T-helper 2 cell (primary cell): ENCODE measurements around the gene TMEM214.

ENCODE experiments used
- DNase-seq, 5 experiments: peaks; one replicate each; pipeline versions ENCODE4 v3.0.0 to v3.0.0-alpha.2; 2012 to 2022

The TMEM214 gene

DNA sequence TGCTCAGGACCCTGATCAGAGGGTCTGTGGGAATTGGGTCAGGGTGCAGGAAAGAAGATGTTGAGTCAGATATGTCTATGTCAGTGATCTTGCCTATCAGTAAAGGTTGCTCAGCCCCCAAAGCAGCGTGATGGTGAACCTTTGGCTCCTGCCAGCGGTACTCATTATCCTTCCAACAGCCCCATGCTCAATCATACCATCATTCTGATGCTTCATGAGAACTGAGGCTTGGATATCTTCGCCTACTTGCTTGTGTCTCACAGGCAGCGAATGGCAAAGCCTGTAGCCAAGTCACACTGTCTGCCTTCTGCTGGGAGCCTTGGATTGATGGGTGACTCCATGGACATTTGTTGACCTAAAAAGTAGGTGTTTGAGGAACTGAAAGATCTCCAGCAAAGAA, 19.0 kb upstream of the TMEM214 start:
- DNase-seq = no peak

DNA sequence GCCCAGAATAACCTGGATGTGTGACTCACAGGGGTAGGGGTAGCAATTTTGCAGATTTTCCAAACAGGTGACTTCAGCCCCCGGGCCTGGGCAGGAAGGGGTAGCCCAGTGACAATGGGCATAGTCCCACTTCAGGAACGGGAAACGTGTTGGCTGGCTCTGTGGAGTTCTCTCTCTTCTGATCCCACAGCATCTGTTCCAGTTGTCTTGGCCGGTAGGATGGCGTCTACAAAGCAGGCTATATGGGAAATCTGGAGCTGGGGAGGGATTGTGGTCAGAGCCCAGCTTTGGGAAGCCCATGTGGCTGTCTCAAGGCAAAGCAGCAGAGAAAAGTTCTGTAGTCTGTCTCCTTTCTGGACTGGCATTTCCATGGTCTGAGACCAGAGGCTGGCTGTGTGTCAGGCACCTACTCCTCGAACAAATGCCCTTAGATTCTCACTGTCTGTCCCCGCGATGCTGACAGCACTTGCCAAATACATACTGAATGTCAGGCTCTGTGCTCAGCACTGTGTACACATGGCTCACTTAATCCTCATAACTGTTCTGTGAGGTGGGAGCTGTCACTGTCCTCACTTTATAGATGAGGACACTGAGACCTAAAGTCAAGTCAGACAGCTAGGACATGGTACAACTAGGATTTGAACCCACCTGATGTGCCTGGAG, 17.9 kb upstream of the TMEM214 start:
- no peak for DNase-seq

DNA sequence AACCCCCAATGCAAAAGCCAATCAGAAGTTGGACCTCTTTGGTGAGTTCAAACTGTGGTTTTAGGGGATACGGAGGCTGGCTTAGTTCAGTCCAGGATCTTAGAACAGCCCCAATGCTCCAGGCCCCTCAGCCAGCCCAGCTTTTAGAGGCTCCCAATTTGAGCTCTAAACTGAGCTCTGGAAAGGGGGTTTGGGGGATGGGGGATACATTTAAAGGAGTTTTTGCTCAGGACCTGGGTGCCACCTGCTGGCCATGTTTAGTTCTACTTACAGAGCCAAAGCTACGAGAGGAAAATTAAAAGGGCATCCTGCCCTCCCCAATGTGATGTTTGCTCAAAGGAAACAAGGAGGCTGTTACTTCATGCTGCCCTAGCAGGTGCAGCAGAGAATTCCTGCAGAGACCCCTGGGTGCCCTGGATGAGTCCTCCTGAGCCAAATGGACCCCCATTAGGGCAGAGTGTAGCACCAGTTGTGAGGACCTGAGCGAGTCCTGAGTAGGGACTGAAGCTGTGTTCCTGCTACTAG, 15.9 kb upstream of the TMEM214 start:
- peak in 4 of 5 experiments; percentile 16 to 49 (median 22) for DNase-seq

DNA sequence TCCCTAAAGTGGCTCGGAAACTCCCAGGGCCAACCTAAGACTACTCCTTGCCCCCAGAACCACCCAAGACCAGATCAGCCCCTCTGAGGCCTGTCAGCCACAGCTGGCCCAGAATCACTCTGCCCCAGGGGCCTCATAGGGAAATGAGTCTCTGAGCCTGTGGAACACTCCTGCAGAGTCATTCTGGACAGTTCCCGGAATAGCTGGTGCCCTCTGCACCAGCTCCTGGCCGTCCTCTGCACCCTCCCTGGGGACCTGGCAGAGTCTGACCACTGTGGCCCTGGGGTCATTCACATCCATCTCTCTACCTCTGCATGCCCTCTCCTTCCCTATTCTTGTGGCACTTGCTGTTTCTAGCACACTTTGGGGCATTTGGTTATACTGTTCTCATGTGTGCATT, 14.6 kb upstream of the TMEM214 start:
- DNase-seq = no peak

DNA sequence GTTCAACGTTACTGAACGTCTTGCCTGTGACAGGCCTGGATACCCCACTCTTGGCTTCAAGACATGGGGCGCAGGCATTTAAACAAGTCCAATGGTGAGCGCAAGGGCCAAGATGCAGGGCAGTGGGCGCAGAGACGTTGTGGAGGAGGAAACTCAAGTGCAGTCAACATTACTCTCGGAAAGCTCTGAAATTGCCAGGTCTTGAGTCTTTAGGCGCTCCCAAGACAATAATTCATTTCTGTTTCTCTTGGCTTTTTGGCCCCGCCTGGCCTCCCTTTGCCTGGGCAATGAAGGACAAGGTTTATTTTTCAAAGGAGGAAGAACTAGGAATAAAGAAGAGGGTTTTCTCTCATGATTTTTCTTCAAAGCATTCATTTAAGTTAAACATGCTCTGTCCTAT, 13.3 kb upstream of the TMEM214 start:
- no peak for DNase-seq

DNA sequence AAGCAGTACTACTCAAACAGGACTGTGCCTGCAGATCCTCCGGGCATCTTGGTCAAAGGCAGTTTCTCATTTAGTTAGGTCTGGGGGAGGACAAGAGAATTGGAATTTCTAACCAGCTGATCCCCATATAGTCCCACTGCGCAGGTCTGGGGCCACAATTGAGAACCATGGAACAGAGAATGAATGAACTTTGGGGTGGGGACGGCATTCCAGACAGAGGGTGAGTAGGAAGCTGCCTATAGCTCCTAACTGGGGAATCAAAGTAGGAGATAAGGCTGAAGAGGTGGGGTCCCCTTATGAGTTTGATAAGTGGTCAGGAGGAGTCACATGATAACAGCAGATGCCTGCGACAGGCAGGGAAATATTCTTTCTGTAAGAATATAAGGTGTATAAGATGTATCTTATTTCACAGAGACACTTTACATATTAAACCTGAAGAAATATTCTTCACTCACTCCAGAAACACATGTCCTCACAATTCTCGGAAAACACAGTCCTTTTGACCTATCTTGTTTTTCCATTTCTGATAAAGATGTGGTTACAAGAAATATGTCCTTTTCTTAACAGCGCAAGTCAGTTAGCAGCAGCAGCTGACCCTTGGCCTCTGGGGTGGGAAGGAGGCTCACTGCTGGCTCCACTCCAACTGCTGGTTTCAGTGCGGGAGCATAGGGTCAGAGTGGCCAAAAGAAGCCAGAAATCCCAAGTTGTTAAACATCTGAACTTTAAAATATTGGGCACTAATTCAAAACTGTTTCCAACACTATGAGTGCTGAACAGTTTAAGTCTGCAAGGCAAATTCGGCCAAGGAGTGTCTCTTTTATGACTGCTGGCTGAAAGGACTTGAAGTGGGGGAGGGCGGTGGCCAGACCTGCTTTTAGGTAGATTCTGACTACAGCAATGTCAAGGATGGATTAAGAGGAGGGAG, 12.6 kb upstream of the TMEM214 start:
- DNase-seq = no peak

DNA sequence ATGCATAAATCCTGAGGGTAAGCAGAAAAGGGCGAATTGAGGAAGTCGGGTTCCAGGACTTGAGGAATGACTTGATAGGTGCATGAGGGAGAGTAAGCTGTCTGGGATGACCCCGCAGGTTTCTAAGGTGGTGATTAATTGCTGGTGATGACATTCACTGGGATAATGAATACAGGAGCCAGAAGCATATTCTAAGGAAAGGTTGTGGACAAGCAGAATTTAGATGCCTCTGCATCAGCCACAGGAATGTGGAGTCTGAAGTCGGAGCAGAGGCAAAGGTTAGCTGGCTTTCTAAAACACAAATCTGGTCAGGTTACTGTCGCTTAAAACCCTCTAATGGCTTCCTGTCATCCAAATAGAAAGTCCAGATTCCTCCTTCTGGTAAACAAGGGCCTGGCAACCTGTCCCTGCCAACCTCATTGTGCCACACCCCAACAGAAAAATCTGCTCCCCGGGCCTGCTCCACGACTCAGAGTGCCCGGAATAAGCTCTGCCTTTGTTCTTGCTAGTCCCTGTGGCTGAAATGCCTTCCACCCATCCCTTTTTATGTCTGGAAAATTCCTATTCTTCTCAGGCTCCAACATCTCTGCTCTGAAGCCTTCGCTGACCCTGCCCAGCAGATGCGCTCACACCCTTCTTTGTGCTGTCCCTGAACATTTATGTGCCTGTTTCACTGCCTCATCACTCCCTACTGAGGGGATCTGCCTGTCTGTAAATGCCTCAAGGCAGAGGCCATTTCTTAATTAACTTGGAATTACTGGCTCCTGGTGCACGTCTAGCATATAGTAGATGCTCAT, 11.3 kb upstream of the TMEM214 start:
- DNase-seq = no peak

DNA sequence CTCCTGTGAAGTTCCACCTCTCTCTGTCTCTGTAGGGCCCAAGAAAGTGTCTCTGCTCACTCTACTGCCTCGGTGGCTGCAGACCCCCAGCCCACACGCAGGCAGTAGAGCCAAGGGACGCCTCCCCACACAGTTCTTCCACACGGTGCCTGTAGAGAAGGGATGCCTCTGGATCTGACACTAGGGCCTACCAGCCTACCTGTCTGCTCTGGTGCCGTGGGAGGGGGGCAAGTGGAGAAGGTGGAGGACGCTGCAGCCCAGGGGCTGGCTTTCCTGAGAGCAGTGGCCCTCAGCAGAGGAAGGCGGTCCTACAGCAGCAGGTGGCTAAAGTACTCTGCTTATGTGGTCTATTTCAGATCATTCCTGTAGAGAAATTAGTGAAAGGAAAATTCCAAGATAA, 9.0 kb upstream of the TMEM214 start:
- no peak for DNase-seq

DNA sequence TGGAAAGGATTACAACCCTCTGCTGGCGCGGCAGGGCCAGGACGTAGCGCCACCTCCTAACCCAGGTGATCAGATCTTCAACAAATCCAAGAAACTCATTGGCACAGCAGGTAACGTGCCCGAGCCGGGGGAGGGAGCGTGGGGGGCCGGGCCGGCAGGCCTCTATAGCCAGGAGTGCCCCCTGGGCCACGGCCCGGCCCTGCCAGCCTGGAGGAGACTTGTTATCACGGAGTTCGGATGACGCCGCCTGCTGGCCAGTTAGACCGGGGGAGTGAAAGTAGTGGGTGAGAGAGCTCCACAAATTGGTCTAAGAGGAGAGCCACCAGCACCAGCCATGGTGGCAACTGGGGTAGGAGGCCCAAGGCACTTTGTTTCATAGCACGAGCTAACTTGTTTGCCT, 8.6 kb upstream of the TMEM214 start:
- no peak for DNase-seq

DNA sequence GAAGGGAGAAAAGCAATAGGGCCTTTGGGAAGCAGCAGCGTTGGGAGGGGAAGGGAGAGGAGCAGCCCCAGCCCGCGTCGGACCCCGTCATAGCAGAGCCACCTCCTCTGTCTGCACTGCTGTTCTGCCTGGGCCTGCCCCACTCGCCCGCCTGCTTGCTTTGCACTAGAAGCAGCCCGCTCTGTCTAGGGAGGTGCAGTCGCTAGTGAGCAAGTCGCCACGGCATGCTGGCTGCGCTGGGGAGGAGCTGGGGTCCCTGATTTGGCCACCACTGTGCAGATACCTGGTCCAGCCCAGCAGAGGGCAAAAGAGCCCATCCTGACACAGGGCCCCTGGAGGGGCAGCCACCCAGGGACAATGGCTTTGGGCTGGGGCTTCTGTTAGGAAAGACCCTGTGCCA, 8.0 kb upstream of the TMEM214 start:
- no peak for DNase-seq

DNA sequence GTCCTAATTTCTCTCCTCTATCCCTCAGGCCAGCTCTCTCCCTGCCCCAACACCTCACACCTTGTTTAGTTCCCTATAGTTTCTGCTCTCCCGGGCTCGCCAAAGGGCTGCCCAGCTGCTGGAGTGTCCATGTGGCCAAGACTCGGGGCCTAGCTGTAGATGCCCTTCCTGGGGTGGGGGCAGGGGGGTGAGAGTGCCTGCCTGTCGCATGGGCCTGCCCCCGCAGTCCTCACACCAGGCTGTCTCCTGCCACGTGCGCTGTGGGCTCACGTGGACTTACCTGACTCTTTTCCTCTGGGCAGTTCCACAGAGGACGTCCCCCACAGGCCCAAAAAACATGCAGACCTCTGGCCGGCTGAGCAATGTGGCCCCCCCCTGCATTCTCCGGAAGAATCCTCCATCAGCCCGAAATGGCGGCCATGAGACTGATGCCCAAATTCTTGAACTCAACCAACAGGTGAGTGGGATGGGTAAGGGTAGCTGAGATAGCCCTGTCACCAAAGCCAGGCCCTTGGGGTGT, 7.4 kb upstream of the TMEM214 start:
- no peak for DNase-seq

DNA sequence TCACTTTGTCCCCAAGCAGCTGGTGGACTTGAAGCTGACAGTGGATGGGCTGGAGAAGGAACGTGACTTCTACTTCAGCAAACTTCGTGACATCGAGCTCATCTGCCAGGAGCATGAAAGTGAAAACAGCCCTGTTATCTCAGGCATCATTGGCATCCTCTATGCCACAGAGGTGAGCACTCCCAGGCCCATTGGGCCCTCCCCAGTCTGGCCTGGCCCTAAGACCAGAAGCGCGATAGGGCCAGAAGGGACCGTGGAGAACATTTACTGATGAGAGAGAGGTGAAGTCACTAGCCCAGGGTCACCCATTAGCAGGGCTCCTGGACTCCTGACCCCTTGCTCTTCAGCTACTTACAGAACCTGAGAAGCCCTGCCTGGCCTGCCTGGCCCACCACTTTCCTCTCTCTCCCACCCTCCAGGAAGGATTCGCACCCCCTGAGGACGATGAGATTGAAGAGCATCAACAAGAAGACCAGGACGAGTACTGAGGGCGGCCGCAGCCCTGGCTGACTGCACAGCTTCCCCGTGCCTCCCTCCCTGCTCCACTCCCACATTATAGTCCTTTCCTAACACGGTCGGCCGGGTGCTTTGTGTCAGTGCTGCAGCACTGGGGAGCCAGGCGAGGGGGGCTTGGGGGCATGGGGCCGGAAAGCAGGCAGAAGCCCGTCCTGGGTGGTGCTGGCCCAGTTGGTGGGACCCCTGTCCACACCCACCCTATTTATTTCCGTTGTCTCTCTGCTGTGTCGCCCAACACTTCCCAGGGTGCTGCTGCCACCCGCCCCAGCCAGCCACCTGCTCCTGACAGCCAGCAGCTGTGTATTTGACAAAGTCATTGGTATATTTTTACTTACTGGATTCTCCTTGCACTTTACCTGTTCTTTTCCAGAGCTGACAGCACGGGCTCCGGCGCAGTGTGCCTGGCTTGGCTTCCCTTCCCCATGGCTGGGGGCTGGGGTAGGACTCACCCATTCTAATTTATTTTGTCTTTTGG, 6.6 kb upstream of the TMEM214 start:
- DNase-seq = no peak

DNA sequence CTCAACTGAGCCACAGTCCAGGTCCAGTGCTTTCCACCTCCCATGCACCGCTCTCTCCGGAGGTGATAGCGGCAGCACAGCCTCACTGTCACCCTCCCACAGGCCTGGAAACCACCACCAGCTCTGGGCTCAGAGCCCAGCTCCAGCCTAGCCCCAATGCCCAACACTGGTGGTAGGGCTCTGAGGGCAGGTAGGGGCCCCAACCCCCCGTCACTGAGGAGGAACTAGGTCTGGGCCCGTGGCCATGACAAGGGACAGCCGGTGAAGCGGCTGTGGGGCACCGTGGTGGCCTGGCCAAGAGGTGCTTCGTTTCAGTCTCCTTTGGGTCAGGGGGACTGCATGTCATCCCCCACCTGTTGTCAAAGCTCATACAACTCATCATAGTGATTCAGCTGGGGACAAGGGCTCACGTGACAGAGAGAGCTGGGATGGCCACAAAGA, 5.5 kb upstream of the TMEM214 start:
- DNase-seq = no peak

DNA sequence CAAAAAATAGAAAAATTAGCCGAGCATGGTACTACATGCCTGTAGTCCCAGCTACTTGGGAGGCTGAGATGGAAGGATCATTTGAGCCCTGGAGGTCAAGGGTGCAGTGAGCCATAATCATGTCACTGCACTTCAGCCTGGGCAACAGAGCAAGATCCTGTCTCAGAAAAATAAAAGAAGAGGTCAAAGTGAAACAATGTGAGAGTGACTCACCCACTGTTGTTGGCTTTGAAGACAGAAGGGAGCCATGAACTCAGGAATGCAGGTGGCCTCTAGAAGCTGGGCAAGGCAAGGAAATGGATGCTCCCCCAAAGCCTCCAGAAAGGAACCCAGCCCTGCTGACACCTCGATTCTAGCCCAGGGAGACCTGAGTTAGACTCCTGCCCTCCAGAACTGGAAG, 3.7 kb upstream of the TMEM214 start:
- DNase-seq = no peak

DNA sequence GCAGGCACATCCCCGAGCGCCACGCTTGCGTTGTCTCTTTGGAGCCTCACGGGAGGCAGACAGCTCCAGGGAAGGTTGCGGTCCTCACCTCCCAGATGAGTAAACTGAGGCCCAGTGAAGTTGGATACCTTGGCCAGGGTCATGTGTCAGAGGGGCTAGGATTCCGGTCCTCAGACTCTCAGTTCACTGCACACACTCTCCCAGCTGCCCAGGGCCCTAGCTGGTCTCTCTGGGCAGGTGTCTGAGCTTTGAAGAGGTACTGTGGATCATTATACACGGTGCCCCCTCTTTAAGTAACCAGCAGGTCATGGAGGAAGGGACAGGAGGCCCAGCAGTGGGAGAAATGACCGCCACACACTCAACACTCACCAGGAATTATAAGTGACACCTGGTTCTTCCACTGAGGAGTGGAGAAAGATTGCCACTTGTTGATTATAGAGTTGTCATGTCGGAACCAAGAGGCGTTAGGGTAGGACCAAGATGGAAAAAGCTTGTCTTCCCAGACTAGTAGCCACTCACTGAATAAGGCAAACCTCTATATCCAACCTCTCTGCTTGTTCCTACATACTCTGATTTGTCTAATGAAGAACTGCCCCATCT, 588 bp downstream of the TMEM214 start:
- no peak for DNase-seq

DNA sequence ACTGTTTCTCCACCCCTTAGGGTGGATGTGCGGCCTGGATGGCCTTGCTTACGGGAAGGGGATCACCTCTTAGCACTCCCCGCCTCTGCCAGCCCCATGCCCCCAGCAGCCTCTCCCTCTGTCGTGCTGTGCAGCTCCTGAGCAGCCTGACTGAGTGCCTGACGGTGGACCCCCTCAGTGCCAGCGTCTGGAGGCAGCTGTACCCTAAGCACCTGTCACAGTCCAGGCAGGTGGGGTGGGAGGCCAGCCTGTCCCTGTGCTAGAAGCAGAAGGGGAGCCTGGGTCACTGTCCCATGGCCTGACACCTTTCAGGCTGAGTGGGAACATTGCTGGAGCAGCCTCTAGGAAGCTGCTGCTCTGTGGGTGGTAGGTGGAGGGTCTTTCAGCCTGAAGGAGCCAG, 5.2 kb downstream of the TMEM214 start:
- no peak for DNase-seq

DNA sequence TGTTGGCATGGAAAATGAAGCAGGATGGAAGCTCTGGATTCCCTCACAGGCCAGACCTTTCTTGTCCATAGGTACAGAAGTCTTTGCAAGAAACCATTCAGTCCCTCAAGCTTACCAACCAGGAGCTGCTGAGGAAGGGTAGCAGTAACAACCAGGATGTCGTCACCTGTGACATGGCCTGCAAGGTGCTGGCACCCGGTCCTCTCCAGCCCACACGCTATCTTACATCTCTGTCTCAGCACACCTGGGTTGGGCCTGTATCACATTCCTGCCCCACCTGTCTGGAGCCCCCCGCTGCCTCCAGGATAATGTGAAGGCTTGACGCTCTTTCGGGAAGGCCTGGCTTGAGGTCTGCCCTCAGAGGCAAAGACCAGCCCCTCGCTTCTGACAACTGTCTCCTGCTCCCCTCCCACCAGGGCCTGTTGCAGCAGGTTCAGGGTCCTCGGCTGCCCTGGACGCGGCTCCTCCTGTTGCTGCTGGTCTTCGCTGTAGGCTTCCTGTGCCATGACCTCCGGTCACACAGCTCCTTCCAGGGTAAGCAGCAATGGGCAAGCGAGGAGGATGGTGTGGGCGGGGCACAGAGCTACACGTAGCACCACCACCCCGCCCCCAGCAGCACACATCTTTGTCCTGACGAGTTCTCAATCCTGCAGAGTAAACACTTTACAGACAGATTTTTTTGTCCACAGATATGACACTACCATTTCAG, 6.0 kb downstream of the TMEM214 start:
- DNase-seq = no peak

DNA sequence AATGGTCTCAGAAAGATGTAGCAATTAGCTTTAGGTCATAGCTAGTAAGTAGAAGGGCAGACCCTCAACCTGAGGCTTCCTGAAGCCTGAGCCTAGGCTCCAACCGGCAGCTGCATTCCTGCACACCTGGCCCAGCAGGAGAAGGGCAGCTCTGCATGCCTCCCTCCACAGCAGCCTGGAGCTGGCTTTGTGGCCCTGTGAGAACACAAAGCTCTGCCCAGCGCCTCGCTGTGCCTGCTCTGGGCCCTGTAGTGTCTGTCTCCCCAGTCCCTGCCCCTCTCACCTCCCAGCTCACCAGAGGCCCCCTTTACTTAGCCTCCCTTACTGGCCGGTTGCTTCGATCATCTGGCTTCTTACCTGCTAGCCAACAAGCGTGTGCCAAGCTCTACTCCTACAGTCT, 6.7 kb downstream of the TMEM214 start:
- no peak for DNase-seq

DNA sequence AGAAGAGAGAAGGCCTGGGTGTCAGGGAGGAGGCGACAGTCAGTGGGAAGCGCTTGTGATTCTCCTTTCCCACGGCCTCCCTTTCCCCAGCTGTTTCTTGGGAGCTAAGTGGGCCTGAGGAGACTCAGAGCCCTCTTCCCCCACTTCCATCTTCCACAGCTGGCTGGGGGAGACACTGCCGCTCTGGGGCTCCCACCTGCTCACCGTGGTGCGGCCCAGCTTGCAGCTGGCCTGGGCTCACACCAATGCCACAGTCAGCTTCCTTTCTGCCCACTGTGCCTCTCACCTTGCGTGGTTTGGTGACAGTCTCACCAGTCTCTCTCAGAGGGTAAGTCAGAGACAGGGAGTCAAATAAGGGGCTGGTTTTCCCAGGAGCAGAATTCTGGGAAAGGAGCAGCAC, 7.1 kb downstream of the TMEM214 start:
- DNase-seq = no peak

DNA sequence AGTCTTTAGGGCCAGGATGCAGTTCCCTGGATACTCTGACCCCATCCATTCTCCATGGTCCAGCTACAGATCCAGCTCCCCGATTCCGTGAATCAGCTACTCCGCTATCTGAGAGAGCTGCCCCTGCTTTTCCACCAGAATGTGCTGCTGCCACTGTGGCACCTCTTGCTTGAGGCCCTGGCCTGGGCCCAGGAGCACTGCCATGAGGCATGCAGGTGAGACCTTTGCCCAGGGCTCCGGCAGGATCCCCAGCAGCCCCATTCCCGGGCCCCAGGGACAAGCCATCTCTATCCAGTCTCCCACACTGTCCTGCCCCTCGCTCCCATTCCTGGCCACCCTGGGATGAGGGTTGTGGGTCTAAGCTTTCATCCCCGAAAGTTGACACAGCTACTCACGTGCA, 7.5 kb downstream of the TMEM214 start:
- DNase-seq = no peak

DNA sequence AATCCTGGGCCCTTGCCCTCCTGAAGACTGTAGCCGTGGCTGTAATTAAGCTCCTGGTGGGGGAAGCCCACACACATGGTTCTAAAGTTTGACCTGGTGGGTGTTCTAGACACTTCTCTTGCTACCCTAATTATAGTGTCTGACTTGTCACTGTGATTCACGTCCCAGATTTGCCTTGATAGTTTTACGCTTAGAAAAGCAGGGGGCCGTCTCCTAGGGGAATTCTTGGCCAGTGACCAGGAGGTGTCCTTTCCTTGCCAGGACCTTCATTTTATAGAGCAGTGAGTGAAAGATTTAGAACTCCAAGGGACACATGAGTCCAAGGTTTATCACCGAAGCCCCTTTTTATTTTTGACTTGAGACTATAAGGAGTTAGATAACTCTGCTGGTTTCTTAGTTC, 9.0 kb downstream of the TMEM214 start:
- no peak for DNase-seq
